Measurements from ENCODE around the gene DCC. TPM values are rescaled to one million over a fixed set of nuclear protein-coding genes. Genes with fewer than 3 reads are reported as not detected.

The DCC gene
- total RNA-seq, 3 donors from 2014 or later (not counting 1 experiment from before 2014, with no cell fraction given): not detected

DNA sequence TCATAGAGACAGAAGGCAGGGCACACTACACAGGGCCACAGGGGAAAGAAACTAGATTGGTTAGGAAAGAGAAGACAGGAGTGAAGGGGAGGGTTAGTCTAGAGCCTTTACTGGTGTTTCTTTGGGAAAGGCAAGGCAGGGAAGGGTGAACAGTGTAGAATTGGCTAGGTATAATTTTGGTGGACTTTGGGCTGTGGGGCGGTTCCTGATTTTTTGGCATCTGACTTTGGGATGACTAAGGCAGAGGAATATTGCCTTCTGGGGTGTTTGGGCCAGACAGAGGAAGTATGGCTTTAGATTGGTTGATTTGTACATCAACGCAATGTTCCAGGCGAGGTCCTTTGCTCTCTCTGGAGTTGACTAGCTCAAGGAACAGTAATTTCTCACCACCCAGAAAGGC is 534.8 kb downstream of the DCC start:
- no peak overlapping the region for H3K27ac Mint-ChIP-seq
- no peaks in the 10 kb centered on the region for H3K36me3 Mint-ChIP-seq
- Histone ChIP-seq H3K36me3 (ENCODE audit: control insufficient read depth, insufficient read depth, low read length) (no peaks in the 10 kb centered on the region), H3K27me3 (ENCODE audit: control insufficient read depth, insufficient read depth, low read length) (no peaks in the 10 kb centered on the region), H3K4me3 (ENCODE audit: low read length) (no peak overlapping the region), H3K27ac (ENCODE audit: low read length) (no peak overlapping the region), H3K4me1 (ENCODE audit: control insufficient read depth, insufficient read depth, low read length) (no peaks in the 10 kb centered on the region), H3K9me3 (ENCODE audit: control insufficient read depth, insufficient read depth, low read length) (peaks cover 8% of the 10 kb centered on the region)
- peaks cover 12 to 15% of the 10 kb centered on the region in 2 donors for H3K9me3 Mint-ChIP-seq
- TF ChIP-seq CTCF (IDR thresholded peaks at IDR 0.05): no peak
- no peaks in the 10 kb centered on the region for H3K27me3 Mint-ChIP-seq (ENCODE audit: low read depth in 2 of 2)
- H3K4me1 Mint-ChIP-seq: no peaks in the 10 kb centered on the region
- DNase-seq: no peak
- WGBS (ENCODE audit: insufficient coverage): 91% methylated on average over 3 of the region's 3 CpGs
- intact Hi-C loops (cut with micrococcal nuclease): no loop called here
- no peak overlapping the region for H3K4me3 Mint-ChIP-seq
- no peak for ATAC-seq

DNA sequence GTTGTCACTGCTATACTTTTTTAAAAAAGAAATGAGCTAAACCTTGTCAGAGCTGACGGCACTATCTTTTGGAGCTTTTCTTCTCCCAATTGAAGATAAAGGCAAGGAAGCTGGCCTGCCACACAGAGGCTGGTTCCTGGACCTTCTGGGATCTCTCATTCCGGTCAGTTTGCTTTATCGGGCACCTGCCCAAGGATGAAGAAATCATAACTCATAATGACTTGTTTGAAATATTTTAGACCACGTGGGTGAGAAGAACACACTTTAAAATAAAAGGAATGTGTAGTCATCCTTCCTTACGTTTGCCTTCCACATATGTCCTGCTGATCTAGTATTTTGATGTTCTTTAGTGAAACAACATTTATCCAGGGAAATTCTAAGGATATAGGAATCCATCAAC is 535.7 kb downstream of the DCC start:
- H3K4me1 Mint-ChIP-seq: no peaks in the 10 kb centered on the region
- ATAC-seq (no peak), DNase-seq (no peak)
- H3K4me3 Mint-ChIP-seq: no peak overlapping the region
- Histone ChIP-seq H3K4me1 (ENCODE audit: control insufficient read depth, insufficient read depth, low read length) (no peaks in the 10 kb centered on the region), H3K4me3 (ENCODE audit: low read length) (no peak overlapping the region), H3K36me3 (ENCODE audit: control insufficient read depth, insufficient read depth, low read length) (no peaks in the 10 kb centered on the region), H3K27me3 (ENCODE audit: control insufficient read depth, insufficient read depth, low read length) (no peaks in the 10 kb centered on the region), H3K9me3 (ENCODE audit: control insufficient read depth, insufficient read depth, low read length) (peaks cover 3% of the 10 kb centered on the region), H3K27ac (ENCODE audit: low read length) (no peak overlapping the region)
- no peak overlapping the region for H3K27ac Mint-ChIP-seq
- peaks cover 16 to 17% of the 10 kb centered on the region in 2 donors for H3K9me3 Mint-ChIP-seq
- TF ChIP-seq CTCF (IDR thresholded peaks at IDR 0.05): no peak
- WGBS (ENCODE audit: insufficient coverage): 88% methylated on average over 3 of the region's 5 CpGs
- no peaks in the 10 kb centered on the region for H3K27me3 Mint-ChIP-seq (ENCODE audit: low read depth in 2 of 2)
- no peaks in the 10 kb centered on the region for H3K36me3 Mint-ChIP-seq
- intact Hi-C loops (cut with micrococcal nuclease): no loop called here

- H3K9me3 ChIP-seq (ENCODE audit: control insufficient read depth, insufficient read depth, low read length): peaks cover 14% of the 10 kb centered on the region
- no peaks in the 10 kb centered on the region for H3K4me1 ChIP-seq (ENCODE audit: control insufficient read depth, insufficient read depth, low read length)
- Mint-ChIP-seq H3K4me1 (no peaks in the 10 kb centered on the region), H3K27me3 (ENCODE audit: low read depth in 2 of 2) (no peaks in the 10 kb centered on the region), H3K9me3 (peaks cover 14 to 22% of the 10 kb centered on the region in 2 donors), H3K4me3 (no peak overlapping the region), H3K27ac (no peak overlapping the region), H3K36me3 (peaks cover 8% of the 10 kb centered on the region)
- no peak for TF ChIP-seq CTCF (IDR thresholded peaks at IDR 0.05)
- ATAC-seq (no peak), DNase-seq (no peak)
- H3K36me3 ChIP-seq (ENCODE audit: control insufficient read depth, insufficient read depth, low read length): no peaks in the 10 kb centered on the region
- H3K27me3 ChIP-seq (ENCODE audit: control insufficient read depth, insufficient read depth, low read length): no peaks in the 10 kb centered on the region
- H3K27ac ChIP-seq (ENCODE audit: low read length): no peak overlapping the region
- H3K4me3 ChIP-seq (ENCODE audit: low read length): no peak overlapping the region
- intact Hi-C loops (cut with micrococcal nuclease): no loop called here
Measured at GRCh38 chr18:52888014-52888413, 548.0 kb downstream of the DCC start.

GRCh38 chr18:52894801-52895200 is 554.8 kb downstream of the DCC start:
- H3K4me3 Mint-ChIP-seq: no peak overlapping the region
- no peaks in the 10 kb centered on the region for H3K9me3 ChIP-seq (ENCODE audit: control insufficient read depth, insufficient read depth, low read length)
- no peaks in the 10 kb centered on the region for H3K4me1 Mint-ChIP-seq
- DNase-seq: no peak
- peaks cover 7 to 15% of the 10 kb centered on the region in 2 donors for H3K9me3 Mint-ChIP-seq
- H3K36me3 ChIP-seq (ENCODE audit: control insufficient read depth, insufficient read depth, low read length): no peaks in the 10 kb centered on the region
- H3K27ac ChIP-seq (ENCODE audit: low read length): no peak overlapping the region
- H3K36me3 Mint-ChIP-seq: no peaks in the 10 kb centered on the region
- H3K4me3 ChIP-seq (ENCODE audit: low read length): no peak overlapping the region
- no peaks in the 10 kb centered on the region for H3K4me1 ChIP-seq (ENCODE audit: control insufficient read depth, insufficient read depth, low read length)
- ATAC-seq: no peak
- no peaks in the 10 kb centered on the region for H3K27me3 Mint-ChIP-seq (ENCODE audit: low read depth in 2 of 2)
- TF ChIP-seq CTCF (IDR thresholded peaks at IDR 0.05): no peak
- 83% methylated on average over 2 of the region's 3 CpGs for WGBS (ENCODE audit: insufficient coverage)
- H3K27me3 ChIP-seq (ENCODE audit: control insufficient read depth, insufficient read depth, low read length): no peaks in the 10 kb centered on the region
- H3K27ac Mint-ChIP-seq: no peak overlapping the region
- intact Hi-C loops (cut with micrococcal nuclease): no loop called here
